HG03460 (cell line): ENCODE measurements around the gene DPY19L2.
"Not testable (repeated sequence)": the region's sequence is repeated elsewhere in the genome, so short reads cannot be mapped to it uniquely, and the experiment has no call there.

Experiments used
- ATAC-seq: cut with Tn5 transposase; IDR thresholded peaks from one replicate; pipeline ENCODE4 v1.9.1; 2021; ENCODE audit not compliant: unreplicated experiment

The DPY19L2 gene

DNA sequence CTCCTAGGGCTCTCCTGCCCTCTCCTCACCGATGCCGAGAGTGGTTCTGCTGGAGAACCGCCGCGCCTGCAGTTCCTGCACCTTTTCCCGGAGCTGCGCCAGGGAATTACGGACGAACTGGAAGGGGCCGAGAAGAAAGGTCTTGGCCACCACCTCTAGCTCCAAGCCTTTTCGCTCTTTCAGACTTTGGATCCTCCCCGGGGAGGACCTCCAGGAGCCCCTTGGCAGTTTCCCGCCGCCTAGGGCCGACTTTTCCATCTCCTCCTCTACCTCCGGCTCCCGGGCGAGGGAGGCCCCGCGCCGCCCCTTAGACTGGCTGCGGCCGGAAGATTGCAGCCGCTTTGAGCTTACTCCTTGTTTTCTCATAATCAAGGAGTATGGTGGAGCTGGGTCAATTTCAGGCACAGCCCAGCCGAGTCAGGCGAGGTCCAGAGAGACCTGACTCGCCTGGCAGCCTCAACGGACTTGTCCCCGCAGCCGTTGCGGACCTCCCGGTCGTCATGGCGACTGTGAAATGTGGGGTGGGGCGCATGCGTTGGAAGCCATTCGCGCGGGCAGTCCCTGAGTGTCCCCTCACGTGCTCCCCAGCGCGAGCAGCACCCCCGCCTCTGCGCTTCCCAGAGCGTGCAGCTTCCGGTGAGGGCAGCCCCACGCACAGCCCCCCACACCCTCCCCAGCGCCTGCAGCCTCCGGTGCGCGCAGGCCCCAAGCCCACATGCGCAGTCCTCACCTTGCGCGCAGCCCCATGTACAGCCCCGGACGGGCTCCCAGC, at the start of gene DPY19L2:
DPY19L2 (minus strand) TSS at position 466 of the 772 bp plus-strand sequence; CDS start at position 366, 100 bp downstream.
- peak; percentile 85 for ATAC-seq

DNA sequence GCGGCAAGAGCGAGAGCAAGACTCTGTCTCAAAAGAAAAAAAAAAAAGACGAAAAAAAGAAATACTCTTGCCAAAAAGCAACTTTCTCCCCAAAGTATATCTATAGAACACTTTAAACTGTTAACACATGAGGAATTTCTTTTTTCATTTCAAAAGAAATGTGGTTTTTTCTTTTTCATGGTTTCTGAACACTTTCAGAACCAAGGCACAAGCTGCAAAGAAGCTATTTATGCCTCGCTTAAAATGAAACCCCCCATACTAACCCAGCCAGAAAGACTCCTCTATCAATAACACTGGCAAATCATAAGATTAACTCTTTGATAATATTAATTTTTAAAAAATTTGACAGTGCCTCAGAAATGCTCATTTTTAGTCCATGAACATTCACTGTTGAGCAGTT, 48.6 kb upstream of the DPY19L2 start:
- not testable (repeated sequence) for ATAC-seq

GRCh38 chr12:63715107-63715625, 46.9 kb upstream of the DPY19L2 start:
- not testable (repeated sequence) for ATAC-seq

- not testable (repeated sequence) for ATAC-seq
These were observed 46.1 kb upstream of the DPY19L2 start for GRCh38 chr12:63714409-63714808.

DNA sequence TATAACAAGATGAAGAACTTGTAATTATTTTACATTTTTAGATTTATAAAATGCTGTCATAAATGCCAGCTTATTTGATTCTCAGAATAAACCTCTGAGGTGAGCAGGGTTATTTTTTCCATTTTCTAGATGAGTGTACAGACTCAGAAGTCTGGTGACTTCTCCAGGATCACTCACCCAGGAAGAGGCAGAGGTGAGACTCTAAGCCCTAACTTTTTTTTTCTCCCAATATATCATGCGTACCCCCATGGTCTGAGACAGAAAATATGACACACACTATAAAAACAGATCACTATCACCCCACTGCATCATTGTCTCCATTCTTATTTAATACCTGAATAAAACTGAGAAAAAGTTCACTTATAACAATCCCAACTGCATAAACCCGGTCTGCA, 45.4 kb upstream of the DPY19L2 start:
- not testable (repeated sequence) for ATAC-seq

DNA sequence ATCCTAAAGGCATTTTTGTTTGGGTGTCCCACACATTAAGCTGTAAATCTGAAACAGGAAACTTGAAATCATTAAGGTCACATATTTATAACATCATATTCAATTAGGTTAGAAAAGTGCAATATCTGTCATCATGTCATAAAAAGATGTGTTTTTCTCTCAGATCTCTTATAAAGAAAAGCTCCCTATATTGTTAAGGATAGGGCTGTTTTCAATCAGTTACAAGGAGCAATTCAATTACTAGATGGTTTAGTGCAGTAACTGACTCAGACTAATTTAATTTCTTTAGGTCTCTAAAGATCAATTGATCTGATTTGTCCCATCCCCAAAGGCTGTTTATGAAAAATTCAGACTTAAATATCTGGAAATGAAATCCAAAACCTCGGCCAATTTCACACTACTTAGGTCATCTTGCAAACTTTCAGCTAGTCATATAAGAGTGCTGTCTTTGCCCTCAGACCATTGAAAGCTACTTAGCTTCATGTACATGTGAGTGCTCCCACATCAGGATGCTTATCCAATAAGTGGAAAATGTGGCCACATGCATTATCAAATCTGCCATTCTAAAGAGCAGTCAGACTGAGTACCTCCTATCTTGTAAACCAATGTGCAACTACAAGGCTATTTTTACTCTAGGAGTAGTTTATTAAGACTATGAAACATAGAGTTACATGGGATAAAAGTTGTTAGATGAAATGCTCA, 44.8 kb upstream of the DPY19L2 start:
- not testable (repeated sequence) for ATAC-seq

GRCh38 chr12:63712376-63712974, 44.2 kb upstream of the DPY19L2 start:
- not testable (repeated sequence) for ATAC-seq

GRCh38 chr12:63711339-63711738, 43.0 kb upstream of the DPY19L2 start:
- ATAC-seq, result not testable (repeated sequence)

GRCh38 chr12:63706336-63706735, 38.0 kb upstream of the DPY19L2 start:
- ATAC-seq, result no peak

- not testable (repeated sequence) for ATAC-seq
These were observed 31.5 kb upstream of the DPY19L2 start for GRCh38 chr12:63699678-63700382.

- not testable (repeated sequence) for ATAC-seq
These were observed 30.7 kb upstream of the DPY19L2 start for GRCh38 chr12:63699011-63699410.

GRCh38 chr12:63690837-63691236, 22.5 kb upstream of the DPY19L2 start:
- not testable (repeated sequence) for ATAC-seq

DNA sequence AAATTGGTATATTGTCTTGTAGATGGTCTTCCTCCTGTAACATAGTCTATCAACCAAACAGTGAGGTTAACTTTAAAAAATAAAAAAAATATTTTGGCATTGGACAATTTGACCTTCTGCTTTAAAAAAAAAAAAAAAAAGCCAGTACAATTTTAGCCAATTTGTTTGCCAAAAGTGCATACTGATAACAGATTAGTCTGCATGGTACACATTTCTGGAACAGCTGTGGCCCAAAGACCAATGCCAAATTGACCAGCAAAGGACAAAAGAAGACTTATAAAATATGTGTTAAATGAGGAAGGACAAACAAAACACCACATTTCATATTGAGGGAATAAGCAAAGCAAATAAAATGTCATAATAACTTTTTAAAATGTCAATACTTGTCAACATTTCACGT, 20.8 kb upstream of the DPY19L2 start:
- not testable (repeated sequence) for ATAC-seq

GRCh38 chr12:63686623-63687022, 18.3 kb upstream of the DPY19L2 start:
- not testable (repeated sequence) for ATAC-seq

GRCh38 chr12:63685789-63686188, 17.5 kb upstream of the DPY19L2 start:
- ATAC-seq, result not testable (repeated sequence)

- ATAC-seq, result not testable (repeated sequence)
These were observed 14.3 kb upstream of the DPY19L2 start for GRCh38 chr12:63682617-63683016.

- ATAC-seq, result not testable (repeated sequence)
These were observed 12.5 kb upstream of the DPY19L2 start for GRCh38 chr12:63680758-63681157.

GRCh38 chr12:63672550-63672949, 4.3 kb upstream of the DPY19L2 start:
- ATAC-seq, result not testable (repeated sequence)

DNA sequence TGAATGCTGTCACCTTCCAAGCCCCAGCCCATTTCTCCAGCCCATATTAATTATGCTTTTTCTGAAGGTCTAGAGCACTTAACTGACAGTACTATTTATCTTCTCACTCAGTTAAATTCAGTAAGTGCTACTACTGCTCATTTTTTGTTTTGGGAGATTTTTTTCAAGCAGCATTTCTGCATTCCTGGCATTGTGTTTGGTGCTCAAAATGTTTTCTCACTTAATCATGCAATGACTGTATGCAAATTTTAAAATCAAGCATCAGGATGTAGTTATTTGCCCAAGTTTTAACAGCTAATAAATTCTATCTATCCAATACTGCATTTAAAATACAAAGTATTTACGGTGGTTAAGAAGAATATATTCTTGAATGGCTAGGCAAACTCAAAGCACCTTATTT, 1.6 kb upstream of the DPY19L2 start:
- not testable (repeated sequence) for ATAC-seq

DNA sequence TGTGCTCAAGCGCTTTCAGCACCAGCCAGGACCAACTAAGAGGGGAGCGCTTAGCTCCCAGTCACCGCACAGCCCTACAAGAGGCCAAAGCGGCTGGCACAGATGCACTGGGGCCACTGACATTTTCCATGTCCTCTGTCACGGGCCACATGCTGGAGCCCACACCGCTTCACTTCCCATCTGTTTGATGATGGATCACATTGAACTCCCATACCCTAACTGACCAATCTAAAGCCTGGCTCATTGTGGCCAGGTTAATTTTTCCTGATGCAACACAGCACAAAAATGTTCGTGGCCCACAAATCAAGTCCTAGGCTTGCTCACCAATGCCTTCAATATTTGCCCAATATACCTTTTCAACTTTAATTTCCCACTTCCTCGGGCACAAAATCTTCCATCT, 1.1 kb upstream of the DPY19L2 start:
- not testable (repeated sequence) for ATAC-seq
